HG03196 (cell line): Measurements from ENCODE around the gene GNA15.
"Not testable (repeated sequence)": the region's sequence is repeated elsewhere in the genome, so short reads cannot be mapped to it uniquely, and the experiment has no call there.

ENCODE experiments used
- ATAC-seq: cut with Tn5 transposase; IDR thresholded peaks from one replicate; pipeline ENCODE4 v1.9.1; 2021; ENCODE audit not compliant: unreplicated experiment

GNA15 gene

GRCh38 chr19:3146677-3147100 lies 10.9 kb downstream of the GNA15 start:
- ATAC-seq: no peak

GRCh38 chr19:3148503-3148902 lies 12.7 kb downstream of the GNA15 start:
- ATAC-seq: no peak

GRCh38 chr19:3149089-3149488 lies 13.3 kb downstream of the GNA15 start:
- no peak for ATAC-seq

- ATAC-seq: no peak
Observed at GRCh38 chr19:3149526-3150505, 14.0 kb downstream of the GNA15 start.

- ATAC-seq: no peak
Observed at GRCh38 chr19:3150739-3151329, 15.0 kb downstream of the GNA15 start.

GRCh38 chr19:3151563-3152418 lies 16.0 kb downstream of the GNA15 start:
- ATAC-seq: no peak

GRCh38 chr19:3152419-3152780 lies 16.6 kb downstream of the GNA15 start:
- no peak for ATAC-seq

GRCh38 chr19:3153286-3154230 lies 17.7 kb downstream of the GNA15 start:
- ATAC-seq: no peak

- ATAC-seq: not testable (repeated sequence)
Observed at GRCh38 chr19:3154447-3154846, 18.6 kb downstream of the GNA15 start.

GRCh38 chr19:3154957-3155736 lies 19.3 kb downstream of the GNA15 start:
- ATAC-seq: peak; percentile 80

- no peak for ATAC-seq
Observed at GRCh38 chr19:3157096-3157845, 21.4 kb downstream of the GNA15 start.

- no peak for ATAC-seq
Observed at GRCh38 chr19:3159565-3159964, 23.7 kb downstream of the GNA15 start.

GRCh38 chr19:3160219-3160618 lies 24.4 kb downstream of the GNA15 start:
- no peak for ATAC-seq

GRCh38 chr19:3161453-3161852 lies 25.6 kb downstream of the GNA15 start:
- no peak for ATAC-seq

GRCh38 chr19:3162418-3163229 lies 26.8 kb downstream of the GNA15 start:
- no peak for ATAC-seq

GRCh38 chr19:3163230-3163886 lies 27.5 kb downstream of the GNA15 start:
- peak; percentile 59 for ATAC-seq

GRCh38 chr19:3163943-3164342 lies 28.1 kb downstream of the GNA15 start:
- no peak for ATAC-seq
